ENCODE measurements around the gene CFAP92.

- TF ChIP-seq CTCF (IDR thresholded peaks at IDR 0.05 in 8 of 11, conservative IDR thresholded peaks at IDR 0.05 in 3 of 11) (no peak), POLR2A (IDR thresholded peaks at IDR 0.05) (no peak), POLR2AphosphoS5 (IDR thresholded peaks at IDR 0.05) (peak in 1 of 3 donors; percentile 15)
These were observed 22.3 kb downstream of the CFAP92 start for GRCh38 chr3:128971421-128972100.

Data from spleen (tissue), 7 donors.